Stimulated activated CD4-positive, alpha-beta T cell treated with anti-CD3 and anti-CD28 coated beads, Interleukin-15, amount 100 ng/mL, for 24 hours (primary cell): ENCODE results near the gene TRAPPC10.
"Not testable (repeated sequence)": the region's sequence is repeated elsewhere in the genome, so short reads cannot be mapped to it uniquely, and the experiment has no call there.

Experiments used
- DNase-seq: peaks from one replicate; pipeline ENCODE4 v3.0.0-alpha.2; 2020

TRAPPC10 gene

GRCh38 chr21:44154816-44155230 is 142.7 kb downstream of the TRAPPC10 start:
- not testable (repeated sequence) for DNase-seq

- not testable (repeated sequence) for DNase-seq
Observed at GRCh38 chr21:44155231-44155993, 143.3 kb downstream of the TRAPPC10 start.

GRCh38 chr21:44155994-44156380 is 143.9 kb downstream of the TRAPPC10 start:
- DNase-seq: not testable (repeated sequence)
